Activated CD4-positive, alpha-beta T cell treated with anti-CD3 and anti-CD28 coated beads for 4 hours (primary cell): ENCODE data around the gene PITPNC1.
"Not testable (repeated sequence)": the region's sequence is repeated elsewhere in the genome, so short reads cannot be mapped to it uniquely, and the experiment has no call there.

Source experiments
- DNase-seq, 2 donors: peaks; one replicate each; pipeline ENCODE4 v3.0.0-alpha.2; 2020

Gene PITPNC1

DNA sequence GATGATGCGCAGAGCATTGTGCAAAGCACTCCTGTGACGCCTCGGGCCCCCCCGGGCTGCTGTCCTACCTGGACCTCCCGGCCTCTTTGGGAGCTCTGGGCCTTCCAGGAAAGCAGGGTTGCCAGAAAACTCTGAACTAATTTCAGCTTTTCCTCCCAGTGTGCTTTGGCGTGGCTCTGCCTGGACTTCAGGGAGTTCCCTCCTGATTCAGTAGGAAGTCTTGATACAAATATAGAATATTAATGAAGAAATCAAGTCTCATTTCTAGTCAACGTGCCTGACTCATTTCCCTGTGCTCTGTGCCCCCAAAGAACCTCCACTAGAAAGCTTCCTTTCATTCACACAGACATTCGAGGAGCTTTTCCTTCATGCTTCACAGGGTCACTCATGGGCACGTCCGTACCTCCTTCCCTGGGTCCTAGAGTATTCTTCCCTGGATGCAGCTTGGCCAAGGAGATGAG is 256.7 kb downstream of the PITPNC1 start:
- DNase-seq, result no peak

DNA sequence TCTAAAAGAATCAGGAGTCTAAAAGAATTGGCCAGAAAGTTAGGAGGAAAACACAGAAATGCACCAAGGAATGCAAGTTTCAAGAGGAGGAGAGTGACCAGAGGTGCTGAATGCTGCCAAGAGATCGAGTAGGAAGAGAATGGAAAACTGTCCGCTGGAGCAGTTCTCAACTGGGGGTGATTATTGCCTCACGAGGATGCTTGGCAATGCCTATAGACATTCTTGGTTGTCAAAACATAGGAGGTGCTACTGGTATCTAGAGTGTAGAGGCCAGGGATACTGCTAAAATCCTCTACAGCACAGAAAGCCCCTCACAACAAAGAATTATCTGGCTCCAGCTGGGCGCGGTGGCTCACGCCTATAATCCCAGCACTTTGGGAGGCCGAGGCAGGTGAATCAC is 258.6 kb downstream of the PITPNC1 start:
- no peak for DNase-seq

DNA sequence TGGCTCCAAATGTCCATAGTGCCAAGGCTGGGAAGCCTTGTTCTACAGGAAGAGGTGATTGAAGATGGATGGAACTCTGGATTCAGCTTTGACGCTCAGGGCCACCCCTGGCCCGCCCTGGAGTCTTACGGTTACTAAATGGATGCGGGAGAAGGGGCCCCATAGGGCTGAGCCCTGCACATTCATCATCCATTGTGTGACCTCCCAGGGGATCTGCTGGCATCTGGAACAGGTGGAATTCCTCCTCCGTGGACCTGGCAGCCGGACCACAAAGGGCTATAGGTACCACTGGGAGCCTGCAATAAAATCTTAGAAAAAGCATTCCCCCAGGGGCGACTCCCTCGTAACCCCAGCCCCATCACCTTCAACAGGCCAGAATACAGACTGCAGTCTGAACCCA is 259.2 kb downstream of the PITPNC1 start:
- DNase-seq, result no peak

DNA sequence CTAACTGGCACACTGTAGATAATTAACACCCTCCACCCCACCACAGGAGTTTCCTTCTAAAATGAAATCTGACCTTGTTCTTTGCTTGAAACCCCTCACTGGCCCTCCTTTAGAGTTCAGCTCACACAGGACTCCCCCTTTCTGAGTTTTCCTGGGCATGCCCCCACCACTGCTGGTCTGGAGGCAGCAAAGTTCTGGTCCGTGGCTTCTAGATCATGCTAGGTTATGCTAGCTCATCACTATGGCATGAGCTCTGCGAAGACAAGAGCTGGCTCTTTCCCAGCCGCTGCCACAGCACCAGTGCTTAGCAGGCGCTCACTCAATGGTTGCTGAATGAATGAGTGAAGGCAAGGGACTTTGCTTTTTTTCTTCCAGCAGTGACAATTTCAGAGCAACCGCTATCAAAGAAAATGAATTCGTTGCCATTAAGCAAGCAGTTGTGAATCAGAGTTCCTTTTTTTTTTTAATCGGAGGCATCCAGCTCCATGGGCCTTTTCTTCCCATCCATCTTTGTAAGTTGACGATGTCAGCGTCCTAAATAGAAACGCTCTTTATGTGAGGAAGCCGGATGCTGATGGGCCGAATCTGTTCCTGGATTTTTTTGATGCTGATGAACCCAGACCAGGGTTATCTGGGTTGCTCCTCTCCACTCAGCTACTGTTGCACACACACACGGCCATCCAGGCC is 259.9 kb downstream of the PITPNC1 start:
- no peak for DNase-seq

DNA sequence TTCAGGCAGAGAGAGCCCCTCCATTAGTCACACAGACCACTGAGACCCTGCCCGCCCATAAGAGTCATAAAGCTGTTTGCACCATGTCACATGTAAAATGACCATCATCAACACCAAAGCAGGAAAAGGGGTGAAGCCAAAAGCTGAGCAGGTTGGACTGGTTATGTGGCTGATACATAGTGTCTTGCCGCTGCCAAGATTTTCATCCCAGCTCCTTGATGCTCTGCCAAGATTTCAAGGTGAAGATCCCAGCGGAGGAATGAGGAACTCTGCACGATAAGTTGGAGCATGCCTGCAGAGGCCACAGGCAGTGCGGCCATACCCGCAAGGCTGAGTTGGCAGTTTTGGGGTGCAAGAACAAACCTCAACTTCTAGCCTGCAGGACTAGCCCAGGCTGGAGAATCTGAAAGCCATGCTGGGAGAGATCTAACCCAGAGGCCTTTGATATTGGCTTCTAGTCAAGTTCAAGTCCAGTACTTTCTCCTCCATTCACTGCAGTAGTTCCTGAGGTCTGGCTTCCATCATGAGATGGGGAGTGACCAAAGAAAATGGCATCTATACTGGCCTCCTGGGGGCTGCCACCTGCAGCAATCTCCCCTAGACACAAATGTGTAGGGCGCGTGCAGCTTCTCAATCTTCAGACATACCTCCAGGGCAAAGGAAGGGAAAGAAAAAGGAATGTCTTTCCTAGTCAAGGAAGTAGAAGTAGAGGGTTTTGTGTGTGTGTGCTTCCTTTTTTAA is 261.0 kb downstream of the PITPNC1 start:
- no peak for DNase-seq

GRCh38 chr17:67638871-67639270 is 261.8 kb downstream of the PITPNC1 start:
- DNase-seq, result no peak

- DNase-seq, result no peak
These were observed 262.5 kb downstream of the PITPNC1 start for GRCh38 chr17:67639555-67639954.

DNA sequence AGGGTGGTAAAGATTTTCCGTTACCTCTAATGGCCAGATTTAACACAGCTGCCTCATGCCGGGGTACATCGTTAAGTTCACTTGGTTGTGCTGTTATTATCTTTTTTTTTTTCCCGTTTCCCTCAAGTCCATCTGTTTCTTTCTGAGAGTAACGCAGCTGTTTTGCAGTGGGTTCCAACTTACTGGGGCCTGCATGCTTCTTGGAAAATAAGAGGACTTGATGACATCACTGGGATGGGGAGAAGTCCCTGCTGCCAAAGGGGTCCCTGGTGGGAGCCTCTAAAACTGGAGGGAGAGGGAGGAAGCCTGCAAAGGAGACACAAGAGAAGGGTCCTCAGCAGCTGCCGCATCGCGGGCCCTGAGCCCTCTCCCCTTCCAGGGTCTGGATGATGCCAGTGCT is 262.9 kb downstream of the PITPNC1 start:
- DNase-seq, result no peak

DNA sequence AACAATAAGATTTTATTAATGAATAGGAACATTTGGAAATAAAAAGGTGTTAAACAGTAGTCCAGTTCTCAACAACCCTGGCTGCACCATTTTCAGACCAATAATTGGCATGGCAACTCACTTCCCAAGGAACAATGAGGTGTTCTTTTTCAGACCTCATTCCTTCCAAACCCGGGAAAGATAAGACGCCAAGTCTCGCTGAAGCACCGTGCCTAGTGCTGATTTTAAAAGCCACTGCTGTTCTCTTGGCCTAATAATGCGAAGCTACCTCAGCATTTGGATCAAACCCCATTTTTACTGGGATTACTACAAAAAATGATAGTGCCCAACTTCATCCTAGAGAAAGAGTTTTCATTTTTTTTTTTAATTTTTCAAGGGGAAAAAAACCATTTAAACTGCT is 265.4 kb downstream of the PITPNC1 start:
- no peak for DNase-seq

- no peak for DNase-seq
These were observed 267.0 kb downstream of the PITPNC1 start for GRCh38 chr17:67644061-67644460.

GRCh38 chr17:67645195-67645594 is 268.1 kb downstream of the PITPNC1 start:
- not testable (repeated sequence) for DNase-seq

GRCh38 chr17:67646472-67646871 is 269.4 kb downstream of the PITPNC1 start:
- no peak for DNase-seq

GRCh38 chr17:67647482-67647881 is 270.4 kb downstream of the PITPNC1 start:
- no peak for DNase-seq

DNA sequence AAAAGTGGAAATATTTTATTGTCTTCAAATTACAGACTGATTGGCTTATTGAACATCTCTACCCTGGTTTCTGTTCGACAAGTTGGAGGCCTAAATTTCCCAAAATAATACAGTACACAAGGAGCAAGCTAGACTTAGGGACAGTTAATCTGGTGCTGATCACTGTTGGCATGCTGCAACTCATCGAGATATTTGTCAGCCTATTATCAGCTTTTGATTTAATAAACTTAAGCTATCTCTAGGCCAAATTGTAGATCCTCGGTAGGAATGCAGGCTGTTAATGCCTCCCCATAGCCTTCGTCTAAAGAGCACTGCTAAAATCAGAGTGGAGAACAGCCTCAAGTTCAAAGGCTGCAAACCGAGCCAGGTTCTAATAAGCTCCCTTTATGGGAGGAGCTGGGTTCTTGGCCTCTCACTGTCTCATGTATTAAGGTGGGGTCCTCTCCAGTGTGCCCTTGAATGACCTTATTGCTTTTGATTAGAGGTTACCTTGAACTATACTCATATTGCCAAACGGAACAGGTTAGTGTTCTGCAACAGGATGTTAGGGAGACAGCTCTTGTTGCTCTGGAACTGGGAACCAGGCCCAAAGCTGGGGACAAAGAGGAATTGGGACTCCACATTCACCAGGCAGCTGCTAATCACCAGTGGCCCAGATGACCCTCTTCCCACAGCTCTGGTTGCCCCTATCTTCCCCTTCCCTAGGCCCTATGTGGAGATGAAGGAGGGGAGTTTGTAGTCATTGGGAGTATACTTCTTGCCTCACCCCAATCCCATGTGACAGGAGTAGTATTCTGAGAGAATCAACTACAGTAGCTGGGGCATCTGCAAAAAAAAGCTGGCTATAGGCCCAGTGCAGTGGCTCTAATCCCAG is 271.2 kb downstream of the PITPNC1 start:
- DNase-seq, result no peak

DNA sequence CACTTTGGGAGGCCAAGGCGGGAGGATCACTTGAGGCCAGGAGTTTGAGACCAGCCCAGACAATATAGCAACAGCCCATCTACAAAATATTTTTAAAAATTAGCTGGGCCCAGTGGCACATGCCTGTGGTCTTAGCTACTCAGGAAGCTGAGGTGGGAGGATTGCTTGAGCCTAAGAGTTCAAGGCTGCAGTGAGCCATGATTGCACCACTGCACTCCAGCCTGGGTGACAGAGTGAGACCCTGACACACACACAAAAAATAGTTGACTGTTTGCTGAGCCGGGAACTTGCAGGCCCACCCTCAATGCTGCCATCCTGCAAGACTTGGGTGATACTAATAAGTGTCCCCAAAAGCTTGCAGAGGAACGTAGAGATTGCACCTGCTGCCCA is 271.8 kb downstream of the PITPNC1 start:
- not testable (repeated sequence) for DNase-seq

DNA sequence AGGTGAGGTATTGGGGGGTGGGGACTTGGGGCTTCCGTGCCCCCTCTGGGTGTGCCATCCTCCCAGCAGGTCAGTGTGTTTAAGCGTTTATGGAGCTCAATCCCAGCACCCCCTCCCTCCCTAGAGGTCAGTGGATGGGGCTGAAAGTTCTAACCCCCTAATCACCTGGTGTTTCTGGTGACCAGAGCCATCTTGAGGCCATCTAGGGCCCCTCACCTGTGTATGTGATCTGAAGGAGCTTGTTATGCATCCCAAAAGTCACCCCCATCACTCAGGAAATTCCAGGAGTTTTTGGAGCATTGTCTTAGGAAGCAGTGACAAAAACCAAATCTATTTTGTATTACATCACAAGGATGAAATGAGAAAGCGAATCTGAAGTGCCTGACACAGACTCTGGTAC is 272.8 kb downstream of the PITPNC1 start:
- DNase-seq, result no peak

GRCh38 chr17:67651218-67651579 is 274.1 kb downstream of the PITPNC1 start:
- DNase-seq, result not testable (repeated sequence)

GRCh38 chr17:67652433-67652832 is 275.4 kb downstream of the PITPNC1 start:
- no peak for DNase-seq

- no peak for DNase-seq
These were observed 278.5 kb downstream of the PITPNC1 start for GRCh38 chr17:67655478-67656148.

- no peak for DNase-seq
These were observed 279.6 kb downstream of the PITPNC1 start for GRCh38 chr17:67656494-67657203.

DNA sequence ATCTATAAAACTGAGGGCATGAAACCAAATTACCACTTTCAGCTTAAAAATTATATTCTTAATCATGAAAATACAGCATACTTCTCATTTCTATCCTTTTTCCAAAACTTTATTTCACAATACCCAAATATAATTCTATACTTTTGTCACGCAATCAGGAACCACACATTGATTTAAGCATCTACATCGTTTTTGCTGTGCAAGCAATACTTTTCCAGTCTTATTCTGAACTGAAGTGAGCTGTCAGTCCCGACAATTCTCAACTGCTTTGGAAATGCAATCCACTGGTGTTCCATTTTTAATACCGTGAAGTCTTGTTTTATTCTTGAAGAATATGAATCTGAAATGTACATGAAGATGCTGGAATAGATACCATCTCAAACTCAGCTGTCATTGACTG is 280.5 kb downstream of the PITPNC1 start:
- DNase-seq, result no peak

DNA sequence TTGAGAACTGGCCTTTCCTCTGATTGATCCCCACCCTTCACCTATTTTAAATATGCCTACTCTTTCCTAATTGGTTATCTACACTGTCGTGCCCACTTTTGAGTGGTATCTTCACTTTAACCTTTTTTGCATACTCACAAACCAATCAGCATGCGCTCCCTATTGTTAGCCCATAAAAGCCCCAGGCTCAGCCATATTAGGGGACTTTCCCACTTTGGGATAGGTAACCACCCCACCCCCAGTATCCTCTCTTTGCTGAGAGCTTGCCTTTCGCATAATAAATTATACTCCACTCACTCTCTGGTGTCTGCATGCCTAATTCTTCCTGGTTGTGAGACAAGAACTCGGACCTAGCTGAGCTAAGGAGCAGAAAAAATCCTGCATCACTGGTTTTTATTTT is 281.2 kb downstream of the PITPNC1 start:
- DNase-seq, result no peak
